Raji (cell line): ENCODE results near the gene MDFIC2.

Source experiments
- POLR2A ChIP-seq: IDR thresholded peaks from 2 replicates; pipeline ENCODE4 v1.6.1; 2011; ENCODE audit warnings: low read depth, low read length, control low read depth; ENCODE audit not compliant: insufficient read depth

The MDFIC2 gene

DNA sequence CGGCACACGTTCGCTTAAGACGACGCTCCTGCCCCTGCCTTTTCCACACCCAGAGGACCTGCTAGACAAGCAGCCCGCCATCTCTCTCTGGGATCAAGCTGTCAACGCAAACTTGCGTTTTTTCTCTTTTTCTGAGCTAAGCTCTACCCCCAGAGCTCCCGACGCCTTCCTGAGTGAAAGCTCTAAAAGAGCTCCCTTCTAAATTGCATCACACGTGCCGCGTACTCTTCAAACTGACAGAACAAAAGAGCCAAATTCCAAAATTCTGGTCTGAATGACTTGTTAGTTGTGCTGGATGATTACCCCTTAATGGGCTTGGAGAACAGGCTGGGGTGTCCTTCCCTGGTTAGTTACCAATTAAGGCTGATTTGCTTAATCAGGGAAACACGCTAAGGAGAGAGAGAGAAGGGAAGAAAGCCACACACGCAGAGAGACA, 81.2 kb downstream of the MDFIC2 start:
- no peak for TF ChIP-seq POLR2A

DNA sequence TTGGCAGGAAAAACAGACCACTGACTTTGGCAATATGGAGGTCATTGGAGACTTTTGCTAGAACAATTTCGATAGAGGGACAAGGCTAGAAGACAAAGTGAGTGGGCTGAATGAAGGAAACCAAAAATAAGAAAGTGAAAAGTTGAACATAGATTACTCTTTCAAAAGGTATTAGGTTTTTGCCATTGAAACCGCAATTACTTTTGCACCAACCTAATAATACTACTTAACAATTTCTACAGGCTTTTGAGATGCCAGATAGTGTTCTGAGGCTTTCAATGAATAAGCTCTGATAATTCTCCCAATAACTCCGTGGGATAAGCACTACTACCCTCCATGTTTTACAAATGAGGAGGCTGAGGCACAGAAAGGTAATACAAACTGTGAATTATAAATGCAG, 85.0 kb downstream of the MDFIC2 start:
- no peak for TF ChIP-seq POLR2A

DNA sequence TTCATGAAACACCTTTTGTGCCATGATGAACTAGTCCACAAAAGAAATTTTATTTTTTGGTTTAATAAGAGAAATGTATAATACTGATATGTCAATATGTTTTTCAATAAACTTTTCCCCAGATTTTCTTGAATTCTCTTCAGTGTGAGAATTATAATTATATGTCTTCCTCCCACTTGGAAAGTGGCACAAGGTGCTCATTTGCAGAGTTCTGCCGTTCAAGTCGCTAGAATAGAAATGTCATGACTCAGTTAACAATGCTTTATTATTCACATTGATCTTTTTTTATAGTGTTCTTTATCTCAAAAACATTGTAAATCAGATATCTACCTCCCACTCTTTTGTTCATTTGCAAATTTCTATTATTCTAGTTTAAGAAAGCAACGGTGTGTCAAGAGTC, 87.3 kb downstream of the MDFIC2 start:
- TF ChIP-seq POLR2A, result no peak

DNA sequence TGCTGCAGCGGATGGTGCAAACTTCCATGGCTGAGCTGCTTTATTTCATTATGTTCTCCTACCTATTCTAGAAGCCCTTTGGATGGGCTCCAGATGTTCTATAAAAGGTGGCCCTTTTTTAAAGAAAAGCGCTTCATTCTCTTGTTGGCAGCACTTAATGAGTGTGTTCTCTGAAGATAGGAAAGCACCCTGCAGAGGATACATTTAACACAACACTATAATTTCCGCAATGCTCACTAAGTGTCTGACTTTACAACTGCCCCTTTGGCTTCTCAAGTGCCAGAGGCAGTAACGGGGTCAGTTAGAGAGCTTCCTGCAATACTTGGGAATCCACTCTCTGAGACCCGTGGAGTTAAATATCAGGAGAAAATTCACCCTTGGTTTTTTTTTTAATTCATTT, 88.1 kb downstream of the MDFIC2 start:
- TF ChIP-seq POLR2A, result no peak

DNA sequence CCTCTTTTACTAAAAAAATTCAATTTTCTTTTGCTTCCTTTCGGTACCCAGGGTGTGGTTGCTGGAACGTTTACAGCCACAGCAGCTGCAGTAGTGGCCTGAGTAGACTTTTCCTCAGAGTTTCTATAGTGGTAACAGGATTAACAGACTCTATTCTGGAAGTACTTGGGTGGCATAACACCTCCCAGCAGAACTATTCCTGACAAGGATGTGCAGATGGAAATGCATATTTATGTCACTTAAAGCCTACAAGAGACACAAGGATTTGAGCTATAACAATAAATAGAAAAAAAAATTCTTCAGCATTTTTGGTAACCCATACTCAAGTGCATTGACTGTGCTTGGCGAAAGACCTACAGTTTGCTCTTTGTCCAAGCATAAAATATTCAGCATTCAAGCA, 94.0 kb downstream of the MDFIC2 start:
- no peak for TF ChIP-seq POLR2A

DNA sequence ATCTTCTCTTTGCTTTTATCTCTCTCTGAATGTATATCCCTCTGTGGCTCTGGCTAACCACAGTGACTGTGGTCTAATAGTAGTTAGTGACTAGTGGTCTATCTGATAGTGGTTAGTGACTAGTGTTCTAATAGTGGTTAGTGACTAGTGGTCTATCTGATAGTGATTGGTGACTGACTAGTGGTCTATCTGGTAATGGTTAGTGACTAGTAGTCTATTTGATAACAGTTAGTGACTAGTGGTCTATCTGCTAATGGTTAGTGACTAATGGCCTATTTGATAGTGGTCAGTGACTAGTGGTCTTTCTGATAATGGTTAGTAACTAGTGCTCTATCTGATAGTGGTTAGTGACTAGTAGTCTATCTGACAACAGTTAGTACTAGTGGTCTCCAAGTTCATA, 110.5 kb downstream of the MDFIC2 start:
- no peak for TF ChIP-seq POLR2A

DNA sequence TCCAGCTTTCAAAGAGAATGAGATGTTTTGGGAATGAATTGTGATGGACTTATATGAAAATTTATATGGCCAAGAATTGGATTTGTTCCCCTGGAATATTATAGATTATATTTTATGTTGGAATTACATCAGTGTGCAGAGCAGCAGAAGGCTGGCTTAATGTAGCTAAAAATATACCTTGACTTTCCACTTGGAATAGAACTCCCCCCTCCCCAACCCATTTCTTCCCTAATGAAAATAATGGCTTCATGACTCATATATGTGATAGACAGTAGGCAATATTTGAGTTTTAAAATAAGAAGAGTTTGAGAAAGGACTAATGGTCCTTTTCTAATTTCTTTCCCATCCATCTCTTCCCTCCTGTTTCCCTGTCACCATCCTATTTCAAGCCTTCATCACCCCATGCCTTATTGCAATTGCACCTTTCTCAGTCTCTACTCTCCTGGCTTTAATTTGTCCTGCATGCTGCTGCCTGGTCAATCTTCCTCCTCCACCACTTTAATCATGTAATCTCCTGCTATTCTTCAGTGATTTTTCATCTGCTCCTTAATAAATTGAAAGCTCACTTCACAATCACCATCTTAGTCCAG, 122.5 kb downstream of the MDFIC2 start:
- no peak for TF ChIP-seq POLR2A

DNA sequence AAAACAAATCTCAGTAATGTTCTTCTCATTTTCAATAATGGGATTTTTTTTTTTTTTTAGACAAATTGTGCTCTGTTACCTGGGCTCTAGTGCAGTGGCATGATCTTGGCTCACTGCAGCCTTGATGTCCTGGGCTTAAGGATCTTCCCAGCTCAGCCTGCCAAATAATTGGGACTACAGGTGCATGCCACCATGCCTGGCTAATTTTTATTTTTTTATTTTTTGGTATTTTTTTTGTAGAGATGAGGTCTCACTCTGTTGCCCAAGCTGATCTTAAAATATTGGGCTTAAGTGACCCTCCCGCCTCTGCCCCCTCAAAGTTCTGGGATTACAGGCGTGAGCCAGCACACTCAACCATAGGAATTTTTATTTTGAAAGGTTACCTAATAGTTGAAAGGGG, 126.2 kb downstream of the MDFIC2 start:
- TF ChIP-seq POLR2A, result no peak

DNA sequence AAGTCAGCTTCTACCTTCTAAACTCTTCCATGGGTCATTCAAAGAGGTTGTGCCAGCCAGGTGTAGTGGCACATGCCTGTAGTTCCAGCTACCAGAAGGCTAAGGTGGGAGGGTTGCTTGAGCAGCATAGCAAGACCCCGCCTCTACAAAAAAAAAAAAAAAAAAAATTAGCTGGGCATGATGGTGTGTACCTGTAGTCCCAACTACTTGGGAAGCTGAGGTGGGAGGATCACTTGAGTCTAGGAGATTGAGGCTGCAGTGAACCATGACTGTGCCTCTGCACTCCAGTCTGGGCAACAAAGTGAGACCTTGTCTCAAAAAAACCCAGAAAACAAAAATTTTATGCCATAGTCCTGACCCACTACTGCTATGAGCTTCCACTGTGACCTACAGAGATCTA, 126.8 kb downstream of the MDFIC2 start:
- no peak for TF ChIP-seq POLR2A

DNA sequence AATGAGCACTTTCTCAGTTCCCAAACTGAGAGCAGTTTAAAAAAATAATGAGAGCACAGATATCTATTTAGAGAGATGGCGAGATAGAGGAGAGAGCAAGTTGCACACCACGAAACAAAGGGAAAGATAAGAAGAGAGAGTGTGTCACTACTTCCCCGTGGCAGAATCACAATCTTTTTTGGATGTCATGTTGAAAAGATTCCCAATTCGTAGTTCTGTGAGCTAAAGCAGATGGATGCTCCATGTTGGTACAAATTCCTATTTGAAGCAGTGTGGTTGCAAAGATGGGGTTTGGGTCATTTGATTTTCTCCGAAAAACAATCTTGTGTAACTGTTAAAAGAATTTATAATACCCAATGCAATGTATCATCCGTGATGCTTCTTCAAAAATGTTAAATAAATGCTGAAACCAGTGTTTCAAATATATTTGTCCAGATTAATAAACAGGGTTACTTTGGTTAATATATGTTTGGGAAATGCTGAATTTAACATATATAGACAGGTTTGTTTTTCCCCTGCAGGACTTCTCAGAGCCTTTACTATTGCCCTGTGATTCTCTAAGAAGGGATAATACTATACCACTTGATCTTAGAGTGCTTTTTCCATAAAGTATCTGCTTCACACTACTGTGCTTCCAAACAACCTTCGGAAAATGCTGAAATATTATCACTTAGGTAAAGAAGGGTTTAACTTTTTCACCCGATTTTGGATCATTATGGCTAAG, 128.5 kb downstream of the MDFIC2 start:
- no peak for TF ChIP-seq POLR2A

DNA sequence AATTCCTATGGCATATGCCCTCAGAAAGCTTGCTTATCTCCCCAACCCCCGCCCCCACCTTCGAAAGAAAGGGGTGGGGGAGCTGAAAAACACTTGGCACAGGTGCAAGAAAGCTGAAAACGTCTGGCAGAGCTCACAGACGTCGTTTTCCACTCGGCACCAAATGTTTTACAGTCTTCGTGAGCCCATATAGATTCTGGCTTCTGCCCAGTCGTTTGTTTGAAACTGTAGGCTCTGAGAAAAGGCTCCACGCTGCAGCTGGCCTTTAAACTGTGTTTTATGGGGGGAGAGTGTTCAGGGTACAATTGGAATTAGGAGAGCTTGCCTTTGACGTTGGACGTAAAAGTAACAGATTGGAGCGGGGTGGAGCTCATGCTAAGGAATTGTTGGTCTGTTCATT, 130.3 kb downstream of the MDFIC2 start:
- TF ChIP-seq POLR2A, result no peak

DNA sequence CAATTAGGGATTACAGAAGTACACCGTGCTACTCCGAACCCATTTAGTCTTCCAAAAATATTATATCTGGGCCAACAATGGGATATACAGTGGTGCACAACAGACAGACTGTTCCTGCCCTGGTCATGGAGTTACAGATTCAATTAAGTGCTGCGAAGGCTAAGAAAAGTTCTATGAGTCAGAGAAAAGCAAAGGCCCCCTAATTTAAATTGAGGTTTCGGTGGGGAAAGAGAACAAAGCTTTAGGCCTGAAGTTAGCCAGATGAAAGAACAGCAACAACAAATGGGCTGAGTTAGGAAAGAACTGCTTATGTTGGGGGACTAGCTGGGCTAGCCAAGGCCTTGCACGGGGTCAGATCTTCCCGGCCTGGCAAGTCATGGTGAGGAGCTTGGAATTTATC, 131.8 kb downstream of the MDFIC2 start:
- no peak for TF ChIP-seq POLR2A

DNA sequence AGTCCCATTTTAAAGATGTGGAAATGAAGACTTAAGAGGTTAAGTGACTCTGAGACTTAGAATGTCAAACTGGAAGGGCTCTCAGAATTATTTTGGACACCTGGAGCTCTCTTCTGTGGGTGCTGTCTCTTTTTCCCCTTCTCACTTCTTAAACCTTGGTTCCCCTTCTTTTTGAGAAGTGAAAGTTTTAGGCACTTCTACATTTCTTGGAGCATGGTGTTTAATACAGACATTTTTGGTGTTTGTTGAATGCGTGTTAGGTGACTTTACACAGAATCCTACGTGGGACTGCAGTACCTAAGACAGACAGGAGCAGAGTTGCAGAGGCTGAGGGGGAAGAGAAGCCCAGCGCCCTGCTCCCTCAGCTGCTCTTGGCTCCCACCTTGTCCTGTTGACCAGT, 133.3 kb downstream of the MDFIC2 start:
- TF ChIP-seq POLR2A, result no peak

DNA sequence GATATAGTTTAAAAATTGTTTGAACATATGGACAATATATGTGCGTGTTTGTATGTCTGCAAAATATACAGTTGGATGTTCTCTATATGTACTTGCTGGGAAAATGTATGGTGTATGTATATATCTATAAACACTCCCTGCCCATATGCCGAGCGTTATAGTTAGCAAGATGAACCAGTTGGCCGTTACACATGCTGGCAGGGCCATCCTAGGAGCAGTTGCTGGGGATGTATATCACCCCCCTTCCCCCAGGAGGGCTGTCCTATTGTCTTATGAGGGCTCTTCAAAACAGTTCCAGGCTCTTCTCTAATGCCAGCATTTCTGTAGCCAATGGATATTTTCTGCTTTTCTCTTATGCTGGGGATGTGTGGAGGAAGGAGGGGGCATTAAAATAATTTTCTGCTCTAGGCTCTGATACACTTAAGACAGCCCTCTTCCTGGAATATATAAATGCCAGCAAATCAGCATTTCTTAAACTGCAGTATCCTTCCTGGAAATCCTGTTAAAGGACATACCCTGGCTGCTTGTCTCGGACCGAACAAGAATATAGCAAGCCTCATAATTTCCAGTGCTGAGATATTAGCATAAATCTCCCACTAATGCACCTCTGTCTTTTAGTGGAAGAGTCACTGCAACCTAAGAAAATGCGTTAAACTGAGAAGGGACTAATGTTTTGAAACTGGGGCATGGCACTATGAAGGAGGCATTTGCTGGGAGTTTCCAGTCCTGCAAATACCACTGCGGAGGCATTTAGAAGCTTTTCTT, 134.4 kb downstream of the MDFIC2 start:
- TF ChIP-seq POLR2A, result no peak

DNA sequence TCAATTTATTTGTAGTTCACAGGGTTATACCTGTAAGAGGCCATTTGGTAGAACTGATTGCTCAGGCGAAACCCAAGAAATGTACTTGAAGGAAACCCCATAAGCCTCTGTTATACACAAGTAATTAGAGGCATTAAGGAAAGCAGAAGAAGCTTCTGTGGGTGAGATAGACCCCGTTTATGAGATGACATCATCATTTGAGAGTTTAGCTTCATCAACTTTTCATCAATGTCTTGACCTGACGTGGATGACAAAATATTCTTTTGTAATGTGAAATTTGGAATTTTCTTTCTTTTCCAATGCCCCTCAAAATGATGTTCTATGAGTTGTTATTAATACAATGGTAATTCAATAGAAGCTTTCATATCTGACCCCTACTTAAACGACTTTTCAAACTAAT, 136.2 kb downstream of the MDFIC2 start:
- no peak for TF ChIP-seq POLR2A

DNA sequence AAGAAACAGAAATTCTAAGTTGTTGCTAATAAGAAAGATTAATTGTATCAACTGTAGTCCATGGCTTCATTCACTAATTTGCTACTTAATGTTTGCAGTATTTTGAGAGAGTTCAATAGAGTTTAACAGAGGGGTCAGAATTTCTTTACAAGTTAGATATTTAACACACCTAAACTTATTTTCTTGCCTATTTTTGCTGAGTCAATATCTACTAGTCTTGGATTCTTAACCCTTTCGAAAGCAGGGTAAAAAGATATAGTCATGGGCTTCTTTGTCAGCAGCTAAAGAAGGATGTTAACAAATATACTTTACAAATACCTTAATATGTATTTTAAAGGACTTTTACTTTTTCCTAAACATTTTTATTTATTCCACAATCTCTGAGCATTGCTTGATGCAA, 155.6 kb downstream of the MDFIC2 start:
- TF ChIP-seq POLR2A, result no peak

DNA sequence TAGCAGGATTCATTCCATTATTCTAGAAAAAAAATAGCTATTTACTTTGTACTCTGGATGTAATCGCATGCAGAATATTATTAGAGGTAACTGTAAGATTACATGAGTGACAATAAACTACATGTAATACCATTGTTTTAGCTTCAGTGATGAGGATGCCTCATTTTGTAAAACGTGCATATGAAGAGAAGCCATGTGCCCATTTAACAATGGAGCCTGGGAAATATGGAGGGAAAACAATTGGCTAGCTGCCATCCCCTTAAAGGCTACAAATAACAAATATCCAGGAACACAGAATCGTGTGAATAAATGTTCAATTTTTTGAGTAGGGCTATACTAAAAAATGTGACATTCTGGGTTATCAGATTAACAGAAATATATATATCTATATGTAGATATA, 161.8 kb downstream of the MDFIC2 start:
- no peak for TF ChIP-seq POLR2A
